Right renal cortex interstitium (tissue), 3 donors: ENCODE results near the gene CYBA. TPM values are rescaled to one million over a fixed set of nuclear protein-coding genes. Genes with fewer than 3 reads are reported as not detected.
"Not testable (repeated sequence)": the region's sequence is repeated elsewhere in the genome, so short reads cannot be mapped to it uniquely, and the experiment has no call there.

Experiments
- DNase-seq, 3 donors: peaks; one replicate each; pipeline ENCODE4 v3.0.0-alpha.2; 2013; ENCODE audit warnings: low read depth in 3 of 3, low spot score in 2 of 3
- polyA plus RNA-seq, 3 donors: library from polyadenylated mRNA; unstranded; fragments of 120-200 nt; gene quantifications; one replicate each; pipeline ENCODE4 v1.2.1, GENCODE V29; 2013; ENCODE audit not compliant: insufficient read length in 3 of 3

Gene CYBA
- polyA plus RNA-seq, 3 donors, result 71.7 to 102 (median 87.1) TPM

- no peak for DNase-seq
Observed at GRCh38 chr16:88616320-88616719, 34.5 kb downstream of the CYBA start.

DNA sequence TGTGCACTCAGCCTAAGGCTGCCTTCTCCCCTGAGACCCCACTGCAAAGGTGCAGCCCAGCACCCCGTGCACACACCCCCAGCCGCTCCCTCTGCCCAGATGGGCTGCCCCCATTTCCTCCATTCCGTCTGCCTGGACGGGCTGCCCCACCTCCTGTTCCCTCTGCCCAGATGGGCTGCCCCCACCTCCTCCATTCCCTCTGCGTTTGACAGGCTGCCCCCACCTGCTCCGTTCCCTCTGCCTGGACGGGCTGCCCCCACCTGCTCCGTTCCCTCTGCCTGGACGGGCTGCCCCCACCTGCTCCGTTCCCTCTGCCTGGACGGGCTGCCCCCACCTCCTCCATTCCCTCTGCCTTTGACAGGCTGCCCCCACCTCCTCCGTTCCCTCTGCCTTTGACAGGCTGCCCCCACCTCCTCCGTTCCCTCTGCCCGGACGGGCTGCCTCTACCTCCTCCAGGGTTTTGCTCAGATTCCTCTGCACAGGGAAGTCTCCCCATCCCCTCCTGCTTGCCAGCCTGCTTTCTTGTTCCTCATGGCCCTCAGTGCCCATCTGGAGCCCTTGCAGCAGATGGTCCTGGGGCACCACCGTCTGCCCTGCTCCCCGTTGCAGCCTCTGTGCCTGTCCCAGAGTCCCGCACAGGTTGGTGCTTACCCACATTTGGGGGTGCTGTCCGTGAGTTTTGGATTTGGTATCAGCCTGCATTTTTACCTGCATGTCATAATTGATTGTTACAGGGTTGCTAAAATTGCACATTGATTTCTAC lies 35.9 kb downstream of the CYBA start:
- no peak for DNase-seq

DNA sequence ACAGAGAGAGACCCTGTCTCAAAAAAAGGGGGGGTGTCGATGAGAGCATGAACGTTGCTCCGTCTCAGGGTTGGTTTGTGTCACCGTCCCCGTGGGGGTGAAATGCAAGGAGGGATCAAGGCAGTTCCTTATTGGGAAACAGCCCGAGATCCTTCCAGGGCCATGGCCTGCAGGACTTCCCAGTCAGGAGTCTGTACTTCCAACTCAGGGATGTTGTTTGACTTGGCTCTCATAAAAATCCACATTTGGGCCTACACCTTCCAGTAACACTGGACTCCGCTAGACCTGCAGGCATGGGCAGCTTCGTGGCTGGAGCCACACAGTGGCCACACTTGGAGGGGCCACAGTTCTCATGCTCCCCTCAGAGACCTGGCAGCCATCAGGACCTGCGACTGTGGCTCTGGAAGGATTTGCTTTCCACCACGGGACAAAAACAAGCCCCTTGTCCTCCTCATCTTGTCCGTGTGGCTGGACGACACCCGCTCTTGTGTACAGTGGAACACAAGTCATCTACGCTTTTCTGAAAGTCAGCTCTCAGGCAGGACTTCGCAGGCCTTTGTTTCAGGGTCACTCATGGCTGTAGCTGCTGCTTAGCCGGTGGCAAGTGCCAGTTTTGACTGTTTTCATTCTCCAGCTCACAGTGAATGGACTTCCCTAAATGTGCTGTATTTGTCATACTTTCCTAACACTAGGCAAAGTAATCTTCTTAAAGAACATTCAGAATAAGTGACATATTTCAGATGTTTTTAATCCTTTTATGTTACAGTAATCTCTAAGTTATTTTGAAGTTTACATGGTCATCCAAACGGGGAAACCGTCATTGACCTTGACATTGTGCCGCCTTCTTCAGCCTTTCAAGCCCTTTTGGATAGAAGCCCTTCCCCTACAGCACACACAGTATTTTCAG lies 36.7 kb downstream of the CYBA start:
- DNase-seq, result no peak

- no peak for DNase-seq
Observed at GRCh38 chr16:88613293-88613692, 37.6 kb downstream of the CYBA start.

- DNase-seq, result peak in 1 of 3 donors; percentile 63
Observed at GRCh38 chr16:88610909-88611812, 39.7 kb downstream of the CYBA start.

DNA sequence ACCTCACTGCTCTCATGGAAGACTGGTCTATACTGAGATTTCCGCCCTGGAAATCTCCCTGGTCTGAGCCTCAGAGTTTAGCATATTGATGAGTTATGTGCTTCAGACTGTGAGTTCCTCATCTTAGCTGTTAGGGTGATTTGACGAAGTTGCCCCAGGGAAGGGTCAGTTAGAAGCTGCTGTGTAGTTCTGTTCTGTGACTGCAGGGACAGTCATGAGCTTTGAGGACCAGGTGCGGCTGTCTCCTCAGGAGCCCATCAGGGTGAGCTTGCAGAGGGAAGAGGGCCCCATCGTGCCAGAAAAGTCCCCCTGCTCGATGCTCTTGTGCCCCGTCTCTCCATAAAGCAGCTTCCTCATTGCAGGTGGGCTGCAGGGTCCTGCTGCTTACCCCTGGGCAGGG lies 40.8 kb downstream of the CYBA start:
- DNase-seq, result no peak

DNA sequence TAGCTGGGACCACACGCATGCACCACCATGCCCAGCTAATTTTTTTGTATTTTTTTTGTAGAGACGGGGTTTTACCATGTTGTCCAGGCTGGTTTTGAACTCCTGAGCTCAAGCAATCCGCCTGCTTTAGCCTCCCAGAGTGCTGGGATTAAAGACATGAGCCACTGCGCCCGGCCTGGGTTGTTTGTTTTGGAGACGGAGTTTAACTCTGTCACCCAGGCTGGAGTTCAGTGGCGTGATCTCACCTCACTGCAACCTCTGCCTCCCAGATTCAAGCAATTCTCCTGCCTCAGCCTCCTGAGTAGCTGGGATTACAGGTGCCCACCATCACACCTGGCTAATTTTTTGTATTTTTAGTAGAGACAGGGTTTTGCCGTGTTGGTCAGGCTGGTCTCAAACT lies 41.4 kb downstream of the CYBA start:
- DNase-seq, result not testable (repeated sequence)

- no peak for DNase-seq
Observed at GRCh38 chr16:88608076-88608475, 42.8 kb downstream of the CYBA start.

GRCh38 chr16:88606148-88606757 lies 44.6 kb downstream of the CYBA start:
- DNase-seq, result no peak

DNA sequence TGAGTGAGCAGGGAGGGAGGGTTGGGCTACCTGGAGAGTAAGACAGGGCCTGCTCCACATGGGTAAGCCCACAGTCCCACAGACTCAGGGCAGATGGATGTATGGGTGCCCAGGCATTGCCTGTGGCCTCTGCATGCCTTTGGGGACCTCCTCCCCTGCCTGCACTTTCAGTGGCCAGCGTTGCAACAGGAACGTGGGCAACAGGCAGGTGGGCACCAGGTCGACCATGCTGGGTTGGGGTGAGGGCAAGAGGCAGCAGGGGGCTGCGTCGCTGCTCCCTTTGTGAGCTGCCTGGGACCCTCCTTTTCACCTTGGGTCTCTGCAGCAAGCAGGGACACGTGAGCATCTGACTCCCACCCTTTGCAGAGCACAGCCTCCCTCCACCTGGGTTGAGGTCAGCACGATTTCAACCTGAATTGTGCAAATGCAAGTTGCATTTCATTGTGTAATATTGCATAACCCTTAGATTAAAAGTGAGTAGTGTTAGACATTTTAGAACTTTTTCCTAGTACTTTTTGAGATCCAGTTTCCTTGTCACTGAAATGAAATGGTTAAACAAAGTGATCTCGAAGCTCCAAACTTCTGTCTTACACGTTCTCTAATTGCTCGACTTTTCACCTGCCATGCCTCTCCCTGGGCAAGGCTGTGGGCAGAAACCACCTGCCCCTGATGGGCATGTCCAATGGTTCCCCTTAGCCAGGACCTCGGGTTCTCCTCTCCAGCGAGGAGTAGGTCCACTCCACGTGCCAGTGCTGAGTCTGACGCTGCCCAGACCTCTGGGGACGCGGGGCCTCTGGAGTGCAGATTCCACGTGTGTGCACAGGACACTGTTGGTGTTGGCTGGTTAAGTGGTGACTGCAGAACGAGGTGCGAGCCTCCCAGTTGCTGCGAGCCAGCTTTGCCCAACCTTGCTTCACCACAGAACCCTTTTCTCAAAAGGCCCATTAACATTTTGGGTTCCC lies 45.4 kb downstream of the CYBA start:
- DNase-seq, result no peak

GRCh38 chr16:88602091-88602490 lies 48.8 kb downstream of the CYBA start:
- no peak for DNase-seq

- no peak for DNase-seq
Observed at GRCh38 chr16:88601313-88602036, 49.4 kb downstream of the CYBA start.

DNA sequence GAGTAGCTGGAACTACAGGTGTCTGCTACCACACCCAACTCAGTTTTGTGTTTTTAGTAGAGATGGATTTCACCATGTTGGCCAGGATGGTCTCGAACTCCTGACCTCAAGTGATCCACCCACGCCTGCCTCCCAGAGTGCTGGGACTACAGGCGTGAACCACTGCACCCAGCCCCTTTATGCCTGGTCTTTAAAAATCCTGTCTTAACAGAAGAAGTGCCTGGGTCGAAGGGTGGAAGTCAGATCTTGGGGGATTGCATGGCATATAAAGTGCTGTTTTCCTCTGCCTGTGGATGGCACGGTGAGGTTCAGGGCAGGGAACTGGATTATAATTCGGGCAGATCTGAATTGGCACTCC lies 50.3 kb downstream of the CYBA start:
- DNase-seq, result no peak

DNA sequence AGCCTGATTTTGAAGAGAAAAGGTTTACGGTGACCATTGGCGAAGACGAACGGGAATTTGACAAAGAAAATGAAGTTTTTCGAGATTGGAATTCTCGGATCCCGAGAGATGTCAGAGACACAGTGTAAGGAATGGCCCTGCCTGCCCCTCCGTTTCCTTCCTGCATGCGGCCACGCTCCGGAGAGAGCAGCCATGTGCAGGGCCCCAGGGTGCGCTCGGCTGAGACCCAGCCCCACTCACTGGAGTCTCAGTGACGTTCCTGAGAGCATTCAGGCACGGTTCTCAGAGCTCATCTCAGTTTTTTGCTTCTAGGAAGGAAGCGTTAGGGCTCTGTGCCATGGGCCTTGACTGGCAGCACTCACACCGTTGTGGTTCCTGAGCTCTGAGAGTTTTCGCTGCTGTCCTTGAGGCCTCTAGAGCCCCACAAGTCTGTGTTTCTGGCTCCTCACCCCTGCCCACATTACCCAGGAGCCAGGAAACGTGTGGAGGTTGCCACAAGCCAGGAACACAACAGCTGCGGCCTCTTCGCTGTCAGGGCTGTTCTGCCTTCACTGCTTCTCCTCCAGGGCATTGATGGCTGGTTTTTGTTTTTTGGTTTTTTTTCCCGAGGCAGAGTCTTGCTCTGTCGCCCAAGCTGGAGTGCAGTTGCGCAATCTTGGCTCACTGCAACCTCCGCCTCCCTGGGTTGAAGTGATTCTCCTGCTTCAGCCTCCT lies 50.9 kb downstream of the CYBA start:
- DNase-seq, result no peak

GRCh38 chr16:88599092-88599733 lies 51.6 kb downstream of the CYBA start:
- DNase-seq, result no peak

DNA sequence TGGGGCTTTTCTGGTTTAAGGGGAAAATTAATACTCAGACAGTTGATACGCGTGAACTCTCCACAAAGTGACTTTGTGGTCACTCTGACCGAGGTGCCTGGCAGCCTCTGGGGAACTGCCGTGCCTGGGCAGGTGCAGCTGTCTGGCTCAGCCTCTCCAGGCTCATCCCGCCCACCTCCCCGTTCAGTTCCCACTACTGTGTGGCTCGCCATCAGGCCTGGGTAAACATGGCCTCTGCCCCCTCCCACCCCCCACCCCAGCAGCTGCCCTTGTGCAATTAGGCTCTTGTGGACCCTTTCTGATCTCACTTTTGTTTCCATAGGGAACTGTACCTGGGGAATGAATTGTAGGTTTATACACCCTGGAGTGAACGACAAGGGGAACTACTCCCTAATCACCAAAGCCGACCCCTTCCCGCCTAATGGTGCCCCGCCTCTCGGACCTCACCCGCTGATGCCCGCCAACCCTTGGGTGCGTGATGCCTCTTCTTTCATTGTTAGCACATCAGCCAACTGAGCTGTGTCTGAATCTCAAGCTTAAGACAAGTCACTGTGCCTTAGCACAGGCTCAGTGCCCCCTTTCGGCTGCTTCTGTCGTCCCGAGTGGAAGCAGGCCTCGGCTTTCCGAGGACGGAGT lies 52.9 kb downstream of the CYBA start:
- DNase-seq, result no peak

DNA sequence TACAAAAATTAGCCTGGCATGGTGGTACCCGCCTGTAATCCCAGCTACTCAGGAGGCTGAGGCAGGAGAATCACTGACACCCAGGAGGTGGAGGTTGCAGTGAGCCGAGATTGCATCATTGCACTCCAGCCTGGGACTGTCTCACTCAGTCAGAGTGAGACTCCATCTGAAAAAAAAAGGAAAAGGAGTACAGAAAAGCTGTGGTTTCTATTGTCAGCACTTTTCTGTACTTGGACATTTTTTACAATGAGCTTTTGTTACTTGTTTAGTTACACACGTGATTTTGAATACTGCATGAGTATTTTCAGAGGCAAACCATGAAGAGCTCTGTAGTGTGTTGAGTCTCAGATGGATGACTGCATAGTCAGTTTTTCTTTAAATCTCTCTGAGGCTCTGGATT lies 54.4 kb downstream of the CYBA start:
- no peak for DNase-seq
